ENCODE data around the gene PCNT. TPM values are rescaled to one million over a fixed set of nuclear protein-coding genes. Genes with fewer than 3 reads are reported as not detected.

The PCNT gene
- total RNA-seq, 2 experiments from 2014 or later = 46.2 to 46.6 TPM

DNA sequence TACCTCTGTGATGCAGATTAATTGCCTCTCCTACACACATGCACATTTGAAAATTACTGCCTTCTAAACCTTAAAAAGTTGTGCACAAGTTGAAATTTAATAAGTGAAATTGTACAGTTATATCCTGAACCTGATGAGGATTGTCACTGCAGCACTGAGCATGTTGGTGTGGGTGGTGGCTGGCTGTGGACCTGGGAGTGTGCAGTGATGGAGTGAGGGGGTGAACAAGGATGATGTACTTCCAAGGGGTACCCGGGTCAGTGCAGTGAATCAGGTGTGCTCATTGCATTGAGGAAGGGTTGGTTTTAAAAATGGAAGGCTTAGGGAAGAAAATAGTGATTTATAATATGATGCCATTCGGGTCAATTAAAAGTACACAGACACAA is 158.9 kb downstream of the PCNT start:
- Mint-ChIP-seq H3K27ac (no peak overlapping the region), H3K36me3 (ENCODE audit: low read depth) (peaks cover 9% of the 10 kb centered on the region), H3K4me1 (ENCODE audit: low read depth) (peaks cover 23% of the 10 kb centered on the region), H3K4me3 (no peak overlapping the region), H3K27me3 (no peaks in the 10 kb centered on the region), H3K9me3 (no peaks in the 10 kb centered on the region)
- ChIA-PET POLR2A (no interaction called here), CTCF (no interaction called here)
- DNase-seq (no peak), ATAC-seq (no peak)
- no peak for TF ChIP-seq CTCF (IDR thresholded peaks at IDR 0.05)
- intact Hi-C loops (cut with micrococcal nuclease) = no loop called here

GRCh38 chr21:46483300-46484295 is 159.6 kb downstream of the PCNT start:
- ChIA-PET CTCF (no interaction called here), POLR2A (interaction anchor here (0.7 kb wide), 1 partner anchor 80 kb away, joined by 3 read pairs; no protein-coding TSS in a partner anchor)
- H3K27me3 Mint-ChIP-seq = no peaks in the 10 kb centered on the region
- H3K36me3 Mint-ChIP-seq (ENCODE audit: low read depth) = peaks cover 9% of the 10 kb centered on the region
- TF ChIP-seq CTCF (IDR thresholded peaks at IDR 0.05) = no peak
- no peak for ATAC-seq
- intact Hi-C loops (cut with micrococcal nuclease) = no loop called here
- H3K4me3 Mint-ChIP-seq = no peak overlapping the region
- DNase-seq = peak; percentile 9
- peaks cover 23% of the 10 kb centered on the region for H3K4me1 Mint-ChIP-seq (ENCODE audit: low read depth)
- no peak overlapping the region for H3K27ac Mint-ChIP-seq
- no peaks in the 10 kb centered on the region for H3K9me3 Mint-ChIP-seq

DNA sequence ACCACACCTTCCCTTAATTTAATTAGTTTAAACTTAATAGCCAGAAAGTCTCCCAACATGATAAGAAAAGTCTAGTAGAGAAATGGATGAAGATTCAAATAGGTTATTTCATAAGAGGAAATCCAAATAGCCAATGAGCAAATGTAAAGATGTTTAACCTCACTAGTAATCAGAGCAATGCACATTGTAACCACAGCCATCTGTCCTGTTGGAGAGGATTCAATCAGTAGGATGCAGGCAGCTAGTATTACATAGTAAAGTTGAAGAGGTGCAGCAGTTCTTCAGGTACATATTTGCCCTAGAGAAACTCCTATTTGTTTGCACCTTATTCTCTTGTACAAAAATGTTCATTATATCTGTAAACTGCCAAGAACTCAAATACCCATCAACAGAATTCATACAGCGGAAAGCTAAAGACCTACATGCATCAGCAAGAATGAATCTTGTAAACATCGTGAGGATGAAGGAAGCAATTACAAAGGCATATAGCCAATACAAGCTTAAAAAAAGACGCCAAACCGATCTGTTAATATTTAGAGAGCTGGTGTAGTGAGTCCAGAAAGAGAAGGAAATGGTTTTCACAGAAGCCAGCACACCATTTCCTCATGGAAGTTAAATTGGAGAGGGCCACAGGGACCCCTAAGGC is 162.6 kb downstream of the PCNT start:
- CTCF ChIA-PET = no interaction called here
- Mint-ChIP-seq H3K27ac (no peak overlapping the region), H3K36me3 (ENCODE audit: low read depth) (peaks cover 9% of the 10 kb centered on the region), H3K9me3 (no peaks in the 10 kb centered on the region), H3K4me1 (ENCODE audit: low read depth) (peaks cover 18% of the 10 kb centered on the region), H3K4me3 (no peak overlapping the region), H3K27me3 (no peaks in the 10 kb centered on the region)
- no peak for TF ChIP-seq CTCF (IDR thresholded peaks at IDR 0.05)
- POLR2A ChIA-PET = interaction anchor here (0.6 kb wide), 1 partner anchor 11 kb away, joined by 3 read pairs; no protein-coding TSS in a partner anchor
- ATAC-seq (no peak), DNase-seq (no peak)
- intact Hi-C loops (cut with micrococcal nuclease) = no loop called here

DNA sequence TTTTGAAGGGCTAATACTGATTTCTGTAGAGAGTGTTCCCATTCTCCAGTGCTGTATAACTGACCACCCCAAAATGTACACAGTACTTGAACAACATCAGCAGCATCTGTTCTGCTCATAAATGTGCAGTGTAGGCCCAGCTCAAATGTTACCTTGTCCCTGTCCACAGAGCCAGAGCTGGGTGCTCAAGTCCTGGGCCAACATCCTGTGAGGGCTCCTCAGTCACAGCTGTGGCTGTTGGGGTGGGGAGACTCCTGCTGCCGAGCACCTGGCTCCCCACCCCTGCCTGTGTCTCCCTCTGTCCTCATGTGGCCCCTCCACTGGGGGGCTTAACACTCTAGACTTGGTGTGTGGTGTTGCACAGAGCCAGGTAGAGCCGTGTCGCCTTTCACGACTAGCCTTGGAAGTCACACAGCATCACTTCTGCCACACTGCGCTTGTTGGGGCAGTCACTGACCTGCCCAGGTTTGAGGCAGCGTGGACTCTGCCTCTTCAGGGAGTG is 165.3 kb downstream of the PCNT start:
- Mint-ChIP-seq H3K27me3 (no peaks in the 10 kb centered on the region), H3K4me3 (no peak overlapping the region), H3K9me3 (peaks cover 2% of the 10 kb centered on the region), H3K4me1 (ENCODE audit: low read depth) (peaks cover 4% of the 10 kb centered on the region), H3K36me3 (ENCODE audit: low read depth) (peaks cover 29% of the 10 kb centered on the region), H3K27ac (no peak overlapping the region)
- POLR2A ChIA-PET = no interaction called here
- intact Hi-C loops (cut with micrococcal nuclease) = no loop called here
- CTCF ChIA-PET = no interaction called here
- DNase-seq = no peak
- TF ChIP-seq CTCF (IDR thresholded peaks at IDR 0.05) = no peak
- no peak for ATAC-seq

DNA sequence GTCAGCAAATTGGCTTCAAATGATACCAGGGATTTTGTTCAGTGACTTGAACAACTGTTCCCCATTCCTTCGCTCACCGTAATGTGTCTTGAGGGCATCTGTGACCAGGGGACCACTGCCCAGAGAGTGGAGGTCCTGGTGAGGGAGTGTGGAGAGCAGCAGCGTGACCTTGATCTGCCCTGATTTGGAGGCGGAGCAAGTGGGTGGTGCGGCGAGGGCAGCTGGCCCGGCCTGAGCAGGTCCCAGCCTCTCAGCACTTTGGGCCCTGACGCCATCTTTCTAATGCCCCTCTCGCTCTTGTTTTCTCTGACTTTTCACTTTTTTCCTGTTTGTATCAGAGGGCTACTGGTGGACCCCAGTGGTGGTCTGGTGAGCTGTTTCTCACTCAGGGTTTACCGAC is 165.8 kb downstream of the PCNT start:
- CTCF ChIA-PET = interaction anchor here (1.1 kb wide), 1 partner anchor 9 kb away, joined by 4 read pairs; no protein-coding TSS in a partner anchor
- Mint-ChIP-seq H3K27ac (no peak overlapping the region), H3K27me3 (no peaks in the 10 kb centered on the region), H3K9me3 (peaks cover 2% of the 10 kb centered on the region), H3K4me3 (no peak overlapping the region), H3K4me1 (ENCODE audit: low read depth) (peaks cover 7% of the 10 kb centered on the region), H3K36me3 (ENCODE audit: low read depth) (peaks cover 32% of the 10 kb centered on the region)
- no peak for DNase-seq
- POLR2A ChIA-PET = no interaction called here
- ATAC-seq = no peak
- intact Hi-C loops (cut with micrococcal nuclease) = no loop called here
- TF ChIP-seq CTCF (IDR thresholded peaks at IDR 0.05) = no peak
